HG03378 (cell line): Measurements from ENCODE around the gene FBXW2.
A peak's percentile ranks its signal among the peaks of the same experiment; 100 is the strongest.

Experiments
- ATAC-seq: cut with Tn5 transposase; IDR thresholded peaks from one replicate; pipeline ENCODE4 v1.9.1; 2021; ENCODE audit warnings: mild to moderate bottlenecking, moderate library complexity; ENCODE audit not compliant: unreplicated experiment

FBXW2 gene

DNA sequence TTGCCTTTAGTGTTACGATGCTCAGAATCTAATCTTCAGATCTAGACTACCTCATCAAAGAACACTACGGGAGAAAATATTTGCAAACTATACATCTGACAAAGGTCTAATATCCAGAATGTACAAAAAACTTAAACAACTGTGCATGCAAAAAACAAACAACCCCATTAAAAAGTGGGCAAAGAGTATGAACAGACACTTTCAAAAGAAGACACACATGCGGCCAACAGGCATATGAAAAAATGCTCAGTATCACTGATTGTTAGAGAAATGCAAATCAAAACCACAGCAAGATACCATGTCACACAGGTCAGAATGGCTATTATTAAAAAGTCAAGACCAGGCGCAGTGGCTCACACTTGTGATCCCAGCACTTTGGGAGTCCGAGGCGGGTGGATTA is 47.9 kb downstream of the FBXW2 start:
- ATAC-seq, result no peak

DNA sequence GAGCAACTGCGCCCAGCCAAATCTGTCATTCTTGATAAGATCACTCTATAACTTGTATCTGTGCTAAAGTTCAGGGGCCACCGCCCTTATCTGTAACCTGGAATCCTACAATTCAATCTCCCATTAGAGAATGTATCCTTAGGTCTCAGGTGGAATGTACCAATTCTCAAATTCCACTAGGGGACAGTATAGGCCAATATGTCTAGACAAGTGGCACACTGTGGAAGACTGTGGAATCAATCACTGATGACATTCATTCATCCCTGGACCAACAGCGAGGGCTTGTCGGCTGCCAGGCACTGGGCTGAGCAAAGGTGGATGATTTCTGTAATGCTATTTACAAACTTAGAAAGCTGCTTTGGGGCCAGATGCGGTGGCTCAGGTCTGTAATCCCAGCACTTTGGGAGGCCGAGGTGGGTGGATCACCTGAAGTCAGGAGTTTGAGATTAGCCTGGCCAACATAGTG is 50.2 kb downstream of the FBXW2 start:
- no peak for ATAC-seq

GRCh38 chr9:120741701-120742100 is 51.5 kb downstream of the FBXW2 start:
- ATAC-seq, result no peak

GRCh38 chr9:120741191-120741590 is 52.0 kb downstream of the FBXW2 start:
- ATAC-seq, result no peak

DNA sequence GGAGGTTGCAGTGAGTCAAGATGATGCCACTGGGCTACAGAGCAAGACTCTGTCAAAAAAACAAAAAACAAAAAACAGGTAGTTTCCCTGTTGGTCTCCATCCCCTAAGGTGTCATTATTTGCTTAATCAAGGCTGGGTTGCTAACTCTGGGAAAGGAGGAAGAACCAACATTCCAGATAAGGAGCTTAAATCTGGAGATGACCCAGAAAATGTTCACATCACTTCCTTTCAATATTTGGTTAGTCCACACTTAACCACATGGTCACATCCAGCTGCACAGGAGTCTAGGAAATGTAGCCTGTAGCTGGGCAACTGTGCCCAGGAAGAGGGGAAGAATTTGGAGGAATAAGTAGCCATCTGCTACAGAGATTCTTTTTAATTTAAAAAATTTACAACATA is 53.1 kb downstream of the FBXW2 start:
- no peak for ATAC-seq

- ATAC-seq, result no peak
Measured at GRCh38 chr9:120737416-120738165, 55.6 kb downstream of the FBXW2 start.

DNA sequence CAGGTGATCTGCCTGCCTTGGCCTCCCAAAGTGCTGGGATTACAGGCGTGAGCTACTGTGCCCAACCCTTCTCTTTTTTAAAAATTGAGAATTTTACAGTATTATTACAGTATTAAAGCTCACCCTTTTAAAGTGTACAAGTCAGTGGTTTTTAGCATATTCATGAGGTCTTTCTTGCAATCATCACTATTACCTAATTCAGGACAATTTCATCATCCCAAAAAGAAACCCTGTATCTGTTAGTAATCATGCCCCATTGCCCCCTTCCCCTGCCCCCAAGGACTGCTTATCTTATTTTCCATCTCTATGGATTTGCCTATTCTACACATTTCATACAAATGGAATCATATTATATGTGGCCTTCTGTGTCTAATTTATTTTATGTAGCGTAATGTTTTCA is 56.3 kb downstream of the FBXW2 start:
- no peak for ATAC-seq

DNA sequence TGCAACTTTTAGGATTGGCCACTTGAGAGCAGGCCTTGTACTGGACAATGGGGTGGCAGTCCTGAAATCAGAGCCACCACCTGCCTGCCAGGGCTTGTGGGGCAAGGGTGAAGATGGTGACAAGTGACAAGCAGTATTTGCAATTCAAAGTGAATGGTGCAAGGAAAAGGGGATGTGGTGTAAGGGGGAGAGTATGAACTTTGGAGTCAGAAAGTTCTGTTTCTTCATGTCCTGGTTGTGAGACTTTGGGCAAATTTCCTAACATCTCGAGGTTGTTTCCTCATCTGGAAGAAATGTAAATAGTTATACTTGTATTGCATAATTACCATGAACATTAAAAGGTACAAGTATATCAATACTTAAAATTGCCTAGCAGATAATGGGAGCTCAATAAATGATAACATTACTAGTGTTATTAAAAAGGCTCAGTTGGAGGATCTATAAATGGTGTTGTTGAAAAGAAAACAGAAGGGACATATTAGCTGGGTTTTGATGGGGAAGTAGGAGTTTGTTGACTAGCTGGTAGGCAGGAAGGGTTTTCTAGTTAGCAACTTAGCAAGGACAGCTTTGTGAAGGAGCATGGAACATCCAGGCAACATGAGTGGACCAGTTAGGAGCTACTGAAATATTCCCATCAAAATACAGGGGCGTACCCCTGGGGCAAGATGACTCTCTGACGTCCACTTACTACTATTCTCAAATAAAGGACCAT is 57.6 kb downstream of the FBXW2 start:
- ATAC-seq, result no peak

DNA sequence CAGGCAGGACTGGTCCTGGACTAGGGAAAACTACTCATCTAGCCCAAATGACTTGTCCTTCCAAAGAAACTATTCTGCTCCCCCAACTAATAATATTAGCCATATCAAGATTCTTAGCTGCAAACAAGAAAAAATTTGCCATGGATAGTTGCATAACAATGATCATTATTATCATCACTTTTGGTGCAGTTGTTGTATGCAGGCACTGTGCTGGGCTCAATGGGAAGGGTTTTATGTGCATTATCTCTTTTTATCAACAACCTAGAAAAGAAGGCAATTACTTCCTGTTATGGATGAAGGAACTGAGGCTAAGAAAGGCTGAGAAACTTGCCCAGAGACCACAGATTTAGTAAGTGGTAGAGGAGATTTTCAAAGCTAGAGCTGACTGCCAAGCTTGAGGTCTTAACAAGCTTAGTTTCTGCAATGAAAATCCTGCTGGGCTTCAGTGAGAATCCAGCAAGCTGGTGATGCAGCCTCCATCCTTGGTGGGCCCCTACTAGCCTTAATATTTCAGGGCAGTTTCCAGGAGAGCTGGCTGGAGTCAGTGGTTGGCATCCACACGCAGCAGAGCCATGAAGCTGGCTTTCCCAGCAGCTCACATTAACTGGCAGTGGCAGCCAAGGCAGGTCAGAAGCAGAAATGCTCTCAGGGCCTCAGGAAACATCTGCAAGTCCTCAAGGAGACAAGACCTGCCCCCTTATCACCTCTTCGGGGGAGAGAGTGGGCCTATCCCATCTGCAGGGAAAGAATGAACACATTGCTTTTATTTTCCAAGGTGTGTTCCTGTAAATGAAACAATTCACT is 58.4 kb downstream of the FBXW2 start:
- no peak for ATAC-seq

DNA sequence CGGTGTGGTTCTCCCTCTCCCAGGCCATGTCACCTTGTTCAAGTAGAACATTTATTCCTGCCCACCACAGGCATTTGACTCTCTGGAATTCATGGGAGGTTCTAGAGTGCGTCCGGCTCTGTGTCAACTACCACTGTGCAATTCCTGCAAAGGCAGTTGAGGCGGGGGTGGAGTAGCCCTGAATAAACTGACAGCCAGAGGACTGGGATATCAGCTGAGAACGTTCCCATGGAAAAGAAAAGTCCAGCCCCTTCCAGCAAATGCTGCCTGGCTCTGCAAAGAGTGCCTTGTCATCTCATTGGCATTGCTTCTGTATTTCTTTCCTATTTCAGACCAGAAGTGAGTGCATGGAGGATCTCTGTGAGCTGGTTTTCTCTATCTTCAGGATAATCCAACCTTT is 60.0 kb downstream of the FBXW2 start:
- ATAC-seq, result no peak

GRCh38 chr9:120730654-120731514 is 62.3 kb downstream of the FBXW2 start:
- ATAC-seq, result peak; percentile 47

- ATAC-seq, result no peak
Measured at GRCh38 chr9:120729791-120730241, 63.4 kb downstream of the FBXW2 start.

DNA sequence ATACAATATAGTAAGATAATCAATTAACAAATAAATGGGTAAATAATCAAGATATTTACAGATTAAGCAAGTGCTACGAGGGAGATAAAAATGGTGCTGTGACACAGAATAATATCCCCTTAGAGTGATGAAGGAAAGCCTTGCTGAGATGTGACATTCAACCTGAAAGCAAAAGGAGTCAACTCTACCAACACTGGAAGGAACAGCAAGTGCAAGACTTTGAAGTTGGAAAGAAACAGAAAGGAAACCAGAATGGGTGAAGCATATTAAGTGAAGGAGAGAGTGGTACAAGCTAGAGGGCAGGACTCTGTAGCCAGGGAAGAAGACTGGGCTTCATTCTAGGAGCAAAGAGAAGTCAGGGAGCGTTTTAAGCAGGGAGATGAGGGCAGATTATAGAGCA is 66.7 kb downstream of the FBXW2 start:
- ATAC-seq, result no peak

DNA sequence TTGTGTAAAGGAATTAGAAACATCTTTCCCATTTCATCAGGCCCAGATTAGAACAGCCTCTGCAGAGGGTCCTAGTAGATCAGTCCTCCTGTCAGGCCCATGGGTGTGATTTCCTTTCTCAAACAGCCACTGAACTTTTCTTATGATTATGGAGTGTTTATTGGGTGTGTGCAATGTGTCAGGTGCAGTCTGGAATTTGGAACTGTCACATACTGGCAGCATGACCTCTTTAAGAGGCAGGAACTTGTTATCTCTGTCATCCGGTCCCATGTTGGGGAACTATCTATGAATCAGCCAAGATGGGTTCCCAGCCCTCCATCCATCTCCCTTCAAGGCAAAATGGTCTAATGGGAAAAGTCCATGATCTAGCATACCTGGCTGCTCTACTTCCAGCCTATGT is 67.3 kb downstream of the FBXW2 start:
- no peak for ATAC-seq

DNA sequence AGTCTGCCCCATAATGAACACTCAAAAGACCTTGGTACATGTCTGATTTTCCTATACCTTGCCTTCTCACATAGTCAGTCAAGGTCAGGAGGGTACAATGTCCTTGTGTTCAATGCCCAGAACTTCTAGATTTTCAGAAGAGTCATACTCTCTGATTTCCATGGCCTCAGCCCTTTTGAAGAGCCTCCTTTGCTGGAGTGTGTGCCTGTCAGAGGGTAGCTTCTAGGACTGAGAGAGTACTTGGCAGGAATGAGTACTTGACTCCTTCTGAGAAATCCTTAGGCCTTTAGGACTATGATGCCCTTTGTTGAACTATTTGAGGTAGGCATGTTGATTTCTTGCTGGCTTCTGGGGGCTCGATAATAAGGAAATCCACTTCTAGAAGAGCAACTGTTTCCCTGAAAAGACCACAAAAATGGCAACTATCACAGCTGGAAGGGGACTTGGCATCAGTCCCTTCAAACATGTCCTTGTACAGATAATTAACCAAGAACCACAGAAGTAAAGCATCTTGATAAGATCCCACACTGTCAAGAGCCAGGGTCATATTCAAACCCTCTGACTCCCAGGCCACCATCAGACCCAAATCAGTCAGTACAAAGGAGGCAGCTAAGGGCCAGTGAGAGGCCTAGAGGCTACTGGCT is 68.3 kb downstream of the FBXW2 start:
- no peak for ATAC-seq

DNA sequence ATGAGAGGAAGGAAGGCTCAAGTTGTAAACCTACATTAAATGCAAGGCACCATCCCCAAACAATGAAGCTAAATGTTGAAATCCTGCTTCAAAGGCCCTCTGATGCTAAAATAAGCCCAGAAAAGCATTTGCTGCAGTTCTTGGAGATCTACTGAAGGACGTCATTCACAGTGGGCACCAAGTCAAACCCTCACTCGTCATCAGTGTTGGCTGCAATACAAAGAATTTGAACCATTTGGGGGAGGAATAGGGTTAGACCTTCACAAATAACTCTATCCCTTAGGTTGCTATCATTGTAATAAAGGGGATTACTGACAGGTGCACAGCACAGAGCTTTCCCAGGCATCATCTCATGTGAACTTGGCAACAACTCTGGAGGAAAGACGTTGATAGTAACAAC is 69.7 kb downstream of the FBXW2 start:
- no peak for ATAC-seq

- ATAC-seq, result no peak
Measured at GRCh38 chr9:120720404-120720803, 72.8 kb downstream of the FBXW2 start.

DNA sequence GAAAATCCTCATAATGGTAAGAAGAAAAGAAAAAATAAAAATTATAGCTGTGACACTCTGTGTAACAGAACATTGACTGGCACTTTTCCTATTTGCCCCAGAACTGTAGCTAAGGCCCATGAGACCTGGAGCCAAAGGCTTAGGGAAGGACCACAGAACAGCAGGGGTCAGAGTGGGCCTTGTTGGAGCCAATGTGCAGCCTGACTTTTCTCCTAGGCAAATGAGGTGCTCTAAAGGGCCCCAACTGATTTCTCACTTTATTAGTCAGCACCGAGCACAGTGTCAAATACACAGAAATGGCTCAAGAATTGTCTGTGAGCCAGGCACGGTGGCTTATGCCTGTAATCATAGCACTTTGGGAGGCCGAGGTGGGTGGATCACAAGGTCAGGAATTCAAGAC is 74.9 kb downstream of the FBXW2 start:
- ATAC-seq, result no peak

DNA sequence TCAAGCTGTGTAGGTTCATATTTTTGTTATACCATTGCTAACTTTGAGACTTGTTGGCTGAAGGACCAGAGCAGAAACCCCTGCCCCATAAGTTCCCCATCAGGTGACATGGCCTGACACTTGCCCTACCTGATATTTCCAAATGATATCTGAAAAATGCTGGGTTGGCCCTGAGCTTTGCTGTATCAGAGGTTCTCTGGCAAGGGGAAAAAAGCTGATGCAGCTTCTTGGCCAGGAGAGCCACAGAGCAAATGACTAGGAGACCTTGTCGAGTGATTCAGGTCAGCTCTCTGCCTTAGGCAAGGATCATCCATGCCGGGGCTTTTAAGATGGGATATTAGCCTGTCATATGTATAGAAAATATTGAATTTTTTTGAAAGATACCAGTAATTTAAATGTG is 76.0 kb downstream of the FBXW2 start:
- no peak for ATAC-seq

DNA sequence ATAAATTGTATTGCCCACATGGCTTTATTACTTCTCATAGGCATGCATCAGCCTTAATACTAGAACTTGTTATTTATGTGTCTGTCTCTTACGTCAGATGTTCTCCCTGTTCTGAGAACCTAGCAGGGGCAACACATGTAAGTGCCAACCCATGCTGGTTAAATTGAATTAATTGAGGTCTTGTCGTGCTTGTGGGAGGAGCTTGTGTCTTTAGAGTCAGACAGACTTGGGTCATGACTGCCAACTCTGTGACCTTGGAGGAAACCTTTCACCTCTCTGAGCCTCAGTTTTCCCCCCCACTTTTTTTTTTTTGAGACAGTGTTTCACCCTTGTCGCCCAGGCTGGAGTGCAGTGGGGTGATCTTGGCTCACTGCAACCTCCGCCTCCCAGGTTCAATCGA is 76.7 kb downstream of the FBXW2 start:
- no peak for ATAC-seq
